Amygdala (tissue), 56 donors: ENCODE measurements around the gene DAD1.
"Not testable (repeated sequence)": the region's sequence is repeated elsewhere in the genome, so short reads cannot be mapped to it uniquely, and the experiment has no call there.

ENCODE experiments used
- DNase-seq, 56 donors: peaks; one replicate each; lab custom pipeline; 2025; lab: John Stamatoyannopoulos, UW

Gene DAD1

GRCh38 chr14:22570132-22570949 lies 18.7 kb downstream of the DAD1 start:
- peak in 38 of 56 donors; percentile 8 to 84 (median 40) for DNase-seq

- no peak for DNase-seq
Observed at GRCh38 chr14:22569737-22570131, 19.3 kb downstream of the DAD1 start.

- no peak for DNase-seq
Observed at GRCh38 chr14:22569106-22569736, 19.8 kb downstream of the DAD1 start.

- DNase-seq = no peak
Observed at GRCh38 chr14:22567437-22567836, 21.6 kb downstream of the DAD1 start.

- no peak for DNase-seq
Observed at GRCh38 chr14:22566845-22567244, 22.2 kb downstream of the DAD1 start.

- not testable (repeated sequence) for DNase-seq
Observed at GRCh38 chr14:22566266-22566665, 22.8 kb downstream of the DAD1 start.

GRCh38 chr14:22565391-22565945 lies 23.6 kb downstream of the DAD1 start:
- no peak for DNase-seq

- DNase-seq = no peak
Observed at GRCh38 chr14:22564463-22564862, 24.6 kb downstream of the DAD1 start.

GRCh38 chr14:22563987-22564386 lies 25.0 kb downstream of the DAD1 start:
- DNase-seq = no peak

GRCh38 chr14:22561661-22562579 lies 27.1 kb downstream of the DAD1 start:
- DNase-seq = no peak

GRCh38 chr14:22561366-22561660 lies 27.7 kb downstream of the DAD1 start:
- no peak for DNase-seq

- DNase-seq = no peak
Observed at GRCh38 chr14:22560662-22561365, 28.2 kb downstream of the DAD1 start.

- DNase-seq = no peak
Observed at GRCh38 chr14:22559041-22559440, 30.0 kb downstream of the DAD1 start.

- DNase-seq = no peak
Observed at GRCh38 chr14:22558221-22558913, 30.7 kb downstream of the DAD1 start.

GRCh38 chr14:22557846-22558220 lies 31.2 kb downstream of the DAD1 start:
- no peak for DNase-seq

- DNase-seq = peak in 50 of 56 donors; percentile 27 to 86 (median 70)
Observed at GRCh38 chr14:22556990-22557623, 31.9 kb downstream of the DAD1 start.

GRCh38 chr14:22556021-22556989 lies 32.7 kb downstream of the DAD1 start:
- DNase-seq = no peak
